ENCODE measurements around the gene ANTXR2.

The ANTXR2 gene

GRCh38 chr4:80017125-80017854 is 55.7 kb downstream of the ANTXR2 start:
- Histone ChIP-seq H2AFZ (ENCODE audit: low read depth, low read length) (no peak overlapping the region), H3K36me3 (ENCODE audit: insufficient read depth, low read length) (peaks cover 32% of the 10 kb centered on the region), H3K27me3 (ENCODE audit: insufficient read depth, low read length) (no peaks in the 10 kb centered on the region), H3K4me3 (ENCODE audit: low read length) (no peak overlapping the region), H3K9me3 (ENCODE audit: low read length) (no peaks in the 10 kb centered on the region), H3K4me1 (ENCODE audit: insufficient read depth, low read length) (no peaks in the 10 kb centered on the region)

DNA sequence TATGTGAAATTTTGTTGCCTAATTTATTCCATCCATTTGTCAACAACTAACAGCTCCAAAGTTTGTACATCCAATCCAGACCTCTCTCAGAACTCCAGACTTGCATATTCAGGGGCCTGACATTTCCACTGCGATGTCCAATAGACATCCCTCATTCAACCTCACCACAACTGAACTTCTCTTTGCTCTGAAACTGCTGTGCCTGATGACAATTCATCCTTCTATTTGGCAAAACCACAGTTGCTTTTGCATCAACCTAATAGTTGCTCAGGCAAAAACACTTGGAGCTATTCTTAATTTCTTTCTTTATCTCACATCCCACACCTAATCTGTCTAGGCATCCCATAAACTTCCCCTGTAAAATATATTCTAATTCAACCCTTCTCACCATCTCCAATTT is 56.5 kb downstream of the ANTXR2 start:
- Histone ChIP-seq H3K4me3 (ENCODE audit: low read length) (no peak overlapping the region), H3K4me1 (ENCODE audit: insufficient read depth, low read length) (no peaks in the 10 kb centered on the region), H3K27me3 (ENCODE audit: insufficient read depth, low read length) (no peaks in the 10 kb centered on the region), H3K9me3 (ENCODE audit: low read length) (no peaks in the 10 kb centered on the region), H2AFZ (ENCODE audit: low read depth, low read length) (no peak overlapping the region), H3K36me3 (ENCODE audit: insufficient read depth, low read length) (peaks cover 29% of the 10 kb centered on the region)

- peaks cover 28% of the 10 kb centered on the region for H3K36me3 ChIP-seq (ENCODE audit: insufficient read depth, low read length)
- no peak overlapping the region for H3K4me3 ChIP-seq (ENCODE audit: low read length)
- H2AFZ ChIP-seq (ENCODE audit: low read depth, low read length): no peak overlapping the region
- no peaks in the 10 kb centered on the region for H3K27me3 ChIP-seq (ENCODE audit: insufficient read depth, low read length)
- no peaks in the 10 kb centered on the region for H3K9me3 ChIP-seq (ENCODE audit: low read length)
- no peaks in the 10 kb centered on the region for H3K4me1 ChIP-seq (ENCODE audit: insufficient read depth, low read length)
These were observed 57.4 kb downstream of the ANTXR2 start for GRCh38 chr4:80015407-80016189.

DNA sequence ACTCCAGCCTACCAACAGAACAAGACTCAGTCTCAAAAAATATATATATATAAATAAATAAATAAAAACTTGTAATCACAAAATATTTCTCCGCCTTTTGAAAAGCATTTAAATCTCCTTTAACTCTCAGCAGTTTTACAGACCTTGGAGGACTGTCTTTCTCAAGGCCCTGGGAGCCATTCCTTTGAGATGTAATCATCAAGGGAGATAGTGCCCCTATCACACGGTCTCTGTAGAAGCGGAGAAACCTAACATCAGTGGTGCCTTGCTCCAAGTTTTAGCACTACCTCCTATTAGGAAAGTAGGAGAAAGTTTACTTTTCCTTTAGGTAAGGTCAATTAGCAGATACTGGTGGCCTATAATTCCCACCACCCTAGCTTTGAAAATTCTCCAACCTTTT is 58.5 kb downstream of the ANTXR2 start:
- Histone ChIP-seq H3K27me3 (ENCODE audit: insufficient read depth, low read length) (no peaks in the 10 kb centered on the region), H2AFZ (ENCODE audit: low read depth, low read length) (no peak overlapping the region), H3K4me1 (ENCODE audit: insufficient read depth, low read length) (no peaks in the 10 kb centered on the region), H3K9me3 (ENCODE audit: low read length) (no peaks in the 10 kb centered on the region), H3K4me3 (ENCODE audit: low read length) (no peak overlapping the region), H3K36me3 (ENCODE audit: insufficient read depth, low read length) (peaks cover 20% of the 10 kb centered on the region)

DNA sequence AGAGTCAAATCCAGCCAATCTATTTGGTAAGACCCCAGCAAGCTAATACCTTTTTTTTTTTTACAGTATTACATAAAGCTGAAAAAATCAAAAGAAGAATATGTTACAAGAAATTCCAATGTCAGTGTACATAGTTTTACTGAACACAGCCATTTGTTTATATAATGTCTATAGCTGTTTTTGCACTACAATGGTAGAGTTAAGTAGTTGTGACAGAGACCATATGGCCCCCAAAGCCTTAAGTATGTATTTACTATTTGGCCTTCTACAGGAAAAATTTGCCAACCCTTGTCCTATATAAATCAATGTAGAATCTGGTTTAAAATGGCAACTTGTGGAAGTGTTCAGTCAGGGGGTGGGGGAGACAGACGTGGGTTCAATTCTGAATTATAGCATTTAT is 60.7 kb downstream of the ANTXR2 start:
- Histone ChIP-seq H3K4me1 (ENCODE audit: insufficient read depth, low read length) (no peaks in the 10 kb centered on the region), H2AFZ (ENCODE audit: low read depth, low read length) (no peak overlapping the region), H3K4me3 (ENCODE audit: low read length) (no peak overlapping the region), H3K36me3 (ENCODE audit: insufficient read depth, low read length) (peaks cover 16% of the 10 kb centered on the region), H3K9me3 (ENCODE audit: low read length) (no peaks in the 10 kb centered on the region), H3K27me3 (ENCODE audit: insufficient read depth, low read length) (no peaks in the 10 kb centered on the region)

DNA sequence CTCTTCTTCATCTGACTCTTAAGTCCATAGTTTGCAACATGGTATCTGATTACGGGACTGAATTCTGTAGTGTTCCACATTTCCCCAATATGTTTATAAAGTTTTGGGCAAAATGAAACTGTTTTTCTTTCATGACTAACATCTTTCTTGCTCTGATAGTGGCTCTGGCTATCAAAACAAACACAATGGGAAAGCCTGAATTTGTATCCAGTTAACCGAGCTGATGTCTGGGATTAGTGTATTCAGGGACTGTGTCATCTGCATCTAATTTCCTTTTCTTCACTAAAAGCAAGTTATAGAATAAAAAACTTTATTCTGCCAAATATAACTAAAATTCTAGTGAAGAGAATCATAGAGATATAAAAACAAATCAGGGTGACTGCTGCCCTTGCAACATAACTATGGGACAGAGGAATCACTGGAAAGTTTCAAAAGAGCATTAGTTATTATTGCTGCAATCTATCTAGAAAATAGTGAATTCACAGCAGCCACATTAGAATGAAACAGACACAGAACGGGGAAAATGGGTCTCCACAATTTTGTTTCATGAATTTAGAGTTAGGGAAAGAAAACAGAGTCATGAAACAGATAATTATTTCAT is 61.3 kb downstream of the ANTXR2 start:
- Histone ChIP-seq H3K4me1 (ENCODE audit: insufficient read depth, low read length) (no peaks in the 10 kb centered on the region), H3K27me3 (ENCODE audit: insufficient read depth, low read length) (no peaks in the 10 kb centered on the region), H2AFZ (ENCODE audit: low read depth, low read length) (no peak overlapping the region), H3K9me3 (ENCODE audit: low read length) (no peaks in the 10 kb centered on the region), H3K36me3 (ENCODE audit: insufficient read depth, low read length) (peaks cover 13% of the 10 kb centered on the region), H3K4me3 (ENCODE audit: low read length) (no peak overlapping the region)

GRCh38 chr4:80010316-80010715 is 62.7 kb downstream of the ANTXR2 start:
- Histone ChIP-seq H3K9me3 (ENCODE audit: low read length) (no peaks in the 10 kb centered on the region), H3K27me3 (ENCODE audit: insufficient read depth, low read length) (no peaks in the 10 kb centered on the region), H3K36me3 (ENCODE audit: insufficient read depth, low read length) (peaks cover 13% of the 10 kb centered on the region), H2AFZ (ENCODE audit: low read depth, low read length) (no peak overlapping the region), H3K4me3 (ENCODE audit: low read length) (no peak overlapping the region), H3K4me1 (ENCODE audit: insufficient read depth, low read length) (no peaks in the 10 kb centered on the region)

- Histone ChIP-seq H3K4me3 (ENCODE audit: low read length) (no peak overlapping the region), H2AFZ (ENCODE audit: low read depth, low read length) (no peak overlapping the region), H3K9me3 (ENCODE audit: low read length) (no peaks in the 10 kb centered on the region), H3K27me3 (ENCODE audit: insufficient read depth, low read length) (no peaks in the 10 kb centered on the region), H3K36me3 (ENCODE audit: insufficient read depth, low read length) (peaks cover 10% of the 10 kb centered on the region), H3K4me1 (ENCODE audit: insufficient read depth, low read length) (no peaks in the 10 kb centered on the region)
These were observed 63.2 kb downstream of the ANTXR2 start for GRCh38 chr4:80009806-80010205.

DNA sequence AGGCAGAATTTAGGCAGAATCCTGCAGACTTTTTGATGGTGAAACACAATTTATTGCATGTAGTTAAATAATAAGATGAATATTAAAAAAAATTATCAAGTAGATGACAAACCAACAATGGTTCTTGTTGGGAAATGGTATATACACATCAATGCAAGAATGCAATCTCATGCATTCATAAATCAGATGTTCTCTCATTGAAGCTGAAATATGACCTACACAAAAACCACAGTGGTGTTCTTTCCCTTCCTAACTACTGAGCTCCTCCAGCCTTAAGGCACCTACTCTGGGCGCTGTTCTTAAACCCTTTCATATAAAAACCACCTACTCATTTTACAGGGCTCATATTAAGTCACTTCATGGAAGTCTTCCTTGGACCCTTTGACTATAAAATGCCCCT is 64.1 kb downstream of the ANTXR2 start:
- no peaks in the 10 kb centered on the region for H3K4me1 ChIP-seq (ENCODE audit: insufficient read depth, low read length)

GRCh38 chr4:80008351-80008750 is 64.7 kb downstream of the ANTXR2 start:
- H3K9me3 ChIP-seq (ENCODE audit: low read length): peaks cover 3% of the 10 kb centered on the region
- H2AFZ ChIP-seq (ENCODE audit: low read depth, low read length): no peak overlapping the region
- H3K4me1 ChIP-seq (ENCODE audit: insufficient read depth, low read length): no peaks in the 10 kb centered on the region
- no peaks in the 10 kb centered on the region for H3K27me3 ChIP-seq (ENCODE audit: insufficient read depth, low read length)
- H3K4me3 ChIP-seq (ENCODE audit: low read length): no peak overlapping the region
- peaks cover 12% of the 10 kb centered on the region for H3K36me3 ChIP-seq (ENCODE audit: insufficient read depth, low read length)

More for the DNA sequence above, 64.1 kb downstream of the ANTXR2 start:
- peaks cover 14% of the 10 kb centered on the region for H3K36me3 ChIP-seq (ENCODE audit: insufficient read depth, low read length)
- no peaks in the 10 kb centered on the region for H3K27me3 ChIP-seq (ENCODE audit: insufficient read depth, low read length)
- peaks cover 3% of the 10 kb centered on the region for H3K9me3 ChIP-seq (ENCODE audit: low read length)
- H2AFZ ChIP-seq (ENCODE audit: low read depth, low read length): no peak overlapping the region
- no peak overlapping the region for H3K4me3 ChIP-seq (ENCODE audit: low read length)

DNA sequence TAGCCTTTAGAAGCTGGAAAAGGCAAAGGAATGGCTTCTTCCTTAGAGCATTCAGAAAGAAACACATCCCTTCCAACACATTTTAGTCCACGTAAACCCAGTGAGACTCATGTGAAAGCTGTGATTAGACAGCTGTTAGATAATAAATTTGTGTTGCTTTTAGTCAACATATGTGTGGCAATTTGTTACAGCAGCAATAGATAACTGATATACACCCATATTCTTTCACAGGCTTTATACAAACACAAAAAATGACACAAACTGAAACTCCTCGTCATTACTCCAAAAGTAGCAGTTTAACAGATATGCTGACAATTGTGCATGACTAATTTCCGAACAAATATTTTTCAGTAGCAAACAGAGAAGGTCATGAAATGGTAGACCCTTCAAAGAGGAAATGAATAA is 65.3 kb downstream of the ANTXR2 start:
- H3K27me3 ChIP-seq (ENCODE audit: insufficient read depth, low read length): no peaks in the 10 kb centered on the region
- H3K4me3 ChIP-seq (ENCODE audit: low read length): no peak overlapping the region
- peaks cover 4% of the 10 kb centered on the region for H3K9me3 ChIP-seq (ENCODE audit: low read length)
- H3K4me1 ChIP-seq (ENCODE audit: insufficient read depth, low read length): no peaks in the 10 kb centered on the region
- H2AFZ ChIP-seq (ENCODE audit: low read depth, low read length): no peak overlapping the region
- H3K36me3 ChIP-seq (ENCODE audit: insufficient read depth, low read length): peaks cover 12% of the 10 kb centered on the region

GRCh38 chr4:80006935-80007744 is 65.9 kb downstream of the ANTXR2 start:
- no peak overlapping the region for H2AFZ ChIP-seq (ENCODE audit: low read depth, low read length)
- peaks cover 12% of the 10 kb centered on the region for H3K36me3 ChIP-seq (ENCODE audit: insufficient read depth, low read length)
- H3K9me3 ChIP-seq (ENCODE audit: low read length): peaks cover 4% of the 10 kb centered on the region
- H3K27me3 ChIP-seq (ENCODE audit: insufficient read depth, low read length): no peaks in the 10 kb centered on the region
- H3K4me3 ChIP-seq (ENCODE audit: low read length): no peak overlapping the region
- H3K4me1 ChIP-seq (ENCODE audit: insufficient read depth, low read length): no peaks in the 10 kb centered on the region

- H3K27me3 ChIP-seq (ENCODE audit: insufficient read depth, low read length): no peaks in the 10 kb centered on the region
- no peaks in the 10 kb centered on the region for H3K4me1 ChIP-seq (ENCODE audit: insufficient read depth, low read length)
- peaks cover 12% of the 10 kb centered on the region for H3K36me3 ChIP-seq (ENCODE audit: insufficient read depth, low read length)
- H2AFZ ChIP-seq (ENCODE audit: low read depth, low read length): no peak overlapping the region
- no peak overlapping the region for H3K4me3 ChIP-seq (ENCODE audit: low read length)
- peaks cover 4% of the 10 kb centered on the region for H3K9me3 ChIP-seq (ENCODE audit: low read length)
These were observed 67.2 kb downstream of the ANTXR2 start for GRCh38 chr4:80005863-80006262.
